T1000 (cell line): ENCODE measurements around the gene BNC1.
"Not testable (repeated sequence)": the region's sequence is repeated elsewhere in the genome, so short reads cannot be mapped to it uniquely, and the experiment has no call there.

Experiments
- DNase-seq: peaks from one replicate; lab custom pipeline; 2025; ENCODE audit warnings: mixed read lengths; lab: John Stamatoyannopoulos, UW

Gene BNC1

GRCh38 chr15:83295417-83295816, 11.0 kb upstream of the BNC1 start:
- no peak for DNase-seq

DNA sequence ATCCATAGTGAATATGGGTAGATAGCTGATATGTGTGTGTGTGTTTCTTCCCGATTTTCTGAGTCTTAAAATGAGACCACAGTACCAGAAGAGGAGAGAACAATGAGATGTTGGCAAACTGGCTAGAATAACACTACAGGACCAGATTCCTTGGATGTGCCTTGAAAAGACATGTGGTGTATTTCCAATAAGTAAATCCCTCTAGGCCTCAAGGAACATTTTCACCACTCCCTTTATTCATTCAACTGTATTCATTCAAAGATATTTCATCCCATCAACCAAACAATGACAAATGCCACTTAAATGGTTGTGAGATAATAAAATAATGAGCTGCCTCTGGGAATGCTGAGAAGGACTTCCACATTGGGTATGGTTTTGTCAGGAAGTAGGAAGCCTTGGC, 8.7 kb upstream of the BNC1 start:
- no peak for DNase-seq

DNA sequence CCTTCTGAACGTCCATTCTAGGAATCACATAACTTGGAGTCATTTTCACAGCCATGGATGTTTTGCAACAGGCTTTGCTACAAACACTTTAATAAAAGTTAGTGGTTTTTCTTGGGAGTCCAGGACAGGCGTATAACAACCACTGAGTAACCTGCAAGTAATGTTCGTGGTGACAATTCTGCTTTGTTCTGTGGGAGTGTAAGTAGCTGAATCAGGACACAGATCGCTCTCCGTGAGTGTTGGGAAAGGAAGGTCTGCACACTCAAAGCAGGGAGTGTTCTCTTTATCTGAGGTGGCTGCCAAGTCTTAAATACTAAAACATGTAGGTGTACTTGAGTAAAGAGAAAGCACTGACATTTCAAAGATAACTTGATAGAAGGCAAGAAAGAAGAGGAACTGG, 7.9 kb upstream of the BNC1 start:
- DNase-seq, result no peak

GRCh38 chr15:83290236-83290635, 5.8 kb upstream of the BNC1 start:
- no peak for DNase-seq

- DNase-seq, result no peak
Observed at GRCh38 chr15:83289160-83289559, 4.7 kb upstream of the BNC1 start.

- no peak for DNase-seq
Observed at GRCh38 chr15:83288381-83288801, 3.9 kb upstream of the BNC1 start.

DNA sequence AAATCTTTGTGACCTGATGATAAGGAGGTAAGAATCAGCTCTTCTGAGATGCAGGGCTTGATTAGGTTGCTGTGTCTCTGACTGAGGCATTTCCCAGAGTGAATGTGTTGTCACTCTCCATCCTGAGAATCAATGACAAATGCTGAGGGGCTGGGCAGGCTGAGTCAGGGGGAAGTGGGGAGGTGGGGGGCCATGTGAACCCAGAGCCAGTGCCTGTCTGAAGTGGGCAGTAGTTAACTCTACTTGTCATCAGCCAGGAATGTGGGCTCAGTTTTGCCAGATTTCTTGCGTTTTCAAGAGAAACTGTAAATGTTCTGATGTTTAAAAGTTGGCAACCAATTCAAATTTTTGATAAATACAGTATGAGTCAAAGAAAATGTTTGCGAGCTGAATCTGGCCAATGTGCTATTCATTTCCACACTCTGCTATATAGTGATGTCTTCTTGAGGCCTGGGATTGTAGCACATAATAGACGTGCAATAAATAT, 3.1 kb upstream of the BNC1 start:
- peak; percentile 62 for DNase-seq

GRCh38 chr15:83285979-83286553, 1.6 kb upstream of the BNC1 start:
- DNase-seq, result no peak

DNA sequence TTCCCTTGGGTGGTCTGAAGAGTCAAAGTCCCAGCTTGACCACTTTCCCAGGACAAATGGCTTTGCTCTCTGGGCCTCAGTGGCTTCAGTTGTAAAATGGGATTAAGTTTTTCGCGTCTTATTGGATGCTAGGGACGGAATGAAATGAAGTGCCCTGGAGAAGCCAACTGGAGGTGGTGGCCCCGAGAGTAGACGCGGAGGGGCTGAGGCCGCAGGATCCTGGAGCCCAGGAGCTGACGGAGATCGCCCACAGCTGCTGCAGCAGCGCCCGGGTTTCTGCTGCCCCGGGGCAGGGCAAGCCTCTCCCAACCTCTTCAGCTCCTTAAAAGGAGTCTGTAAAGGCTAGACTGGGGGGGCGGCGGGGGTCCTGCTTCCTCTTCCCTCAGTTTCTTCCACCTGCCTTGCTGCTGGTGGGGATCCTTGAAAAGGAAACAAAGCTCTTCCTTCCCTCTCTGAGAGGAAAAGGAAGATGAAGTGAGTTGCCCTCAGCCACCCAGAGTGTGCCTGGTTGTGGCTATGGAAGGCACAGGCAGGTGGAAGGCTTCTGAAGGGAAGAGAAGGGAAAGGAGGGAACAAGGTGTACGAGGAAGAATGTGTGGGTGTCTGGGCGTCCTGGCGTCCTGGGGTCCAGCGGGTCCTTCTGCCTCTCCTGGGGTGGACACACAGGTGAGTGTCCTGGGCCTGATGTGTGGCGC, 967 bp upstream of the BNC1 start:
- DNase-seq, result no peak

DNA sequence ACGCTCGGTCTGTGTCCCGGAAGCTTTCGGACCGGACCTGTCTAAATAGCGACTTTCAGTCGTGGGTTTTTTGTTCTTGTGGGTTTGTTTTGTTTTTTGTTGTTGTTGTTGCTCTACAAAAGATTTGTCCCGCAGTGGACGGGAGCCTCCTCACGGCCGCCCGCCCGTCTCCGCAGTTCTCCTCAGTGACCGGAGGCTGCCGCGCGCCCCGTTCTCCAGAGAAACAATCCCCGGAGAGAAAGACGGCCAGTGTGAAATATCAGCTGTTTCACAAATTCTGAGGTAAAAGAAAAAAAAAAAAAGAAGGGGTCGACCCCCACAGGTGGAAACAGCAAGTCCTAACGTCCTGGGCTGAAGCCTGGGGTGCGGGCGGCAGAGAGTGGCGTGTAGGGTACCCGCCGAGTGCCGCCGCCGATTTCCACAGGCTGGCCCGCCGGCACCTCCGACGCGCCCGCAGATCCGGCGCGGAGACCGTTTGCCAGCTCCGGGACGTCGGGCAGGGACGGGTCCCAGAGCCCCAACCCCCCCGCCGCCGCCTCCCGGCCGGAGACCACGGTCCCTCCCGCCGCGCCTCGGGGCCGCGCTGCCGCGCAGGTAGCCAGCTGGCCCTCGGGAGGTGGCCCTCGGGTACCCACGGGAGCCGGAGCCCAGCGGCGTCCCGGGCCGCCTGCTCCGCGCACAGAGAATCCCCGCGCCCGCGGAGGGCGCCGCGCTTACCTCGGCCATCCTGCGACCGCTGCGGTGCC, 478 bp downstream of the BNC1 start:
- DNase-seq, result no peak

DNA sequence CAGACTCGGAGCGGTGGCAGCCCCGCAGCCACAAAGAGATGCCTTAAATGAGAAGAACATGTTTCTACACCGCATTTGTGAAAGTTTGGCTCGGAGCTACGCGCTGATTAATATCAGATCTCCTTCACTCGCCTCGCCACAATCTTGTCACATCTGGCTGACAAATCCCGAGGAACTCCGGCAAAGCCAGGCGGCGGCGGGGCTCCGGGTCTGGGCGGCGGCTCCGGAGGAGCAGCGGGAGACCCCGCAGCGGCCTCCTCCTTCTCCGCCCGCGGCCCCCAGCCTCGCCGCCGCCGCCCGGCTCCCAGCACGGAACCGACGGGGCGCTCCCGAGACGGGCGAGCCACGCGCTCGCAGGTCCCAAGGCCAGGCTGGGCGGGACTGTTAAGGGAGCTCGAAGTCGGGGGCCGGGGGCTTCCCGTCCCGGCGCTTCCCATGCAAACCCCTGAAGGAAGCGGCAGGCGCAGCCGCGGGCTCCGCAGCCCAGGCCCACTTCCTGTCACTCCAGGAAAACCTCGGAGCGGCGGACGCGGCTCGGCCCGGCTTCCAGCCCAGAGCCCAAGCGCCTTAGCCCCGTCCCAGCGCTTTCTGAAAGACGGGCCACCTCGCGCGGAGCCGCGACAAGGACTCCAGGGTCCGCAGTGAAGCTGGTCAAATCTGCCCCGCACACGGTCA, 1.2 kb downstream of the BNC1 start:
- DNase-seq, result no peak

GRCh38 chr15:83282776-83283137, 1.7 kb downstream of the BNC1 start:
- DNase-seq, result no peak

DNA sequence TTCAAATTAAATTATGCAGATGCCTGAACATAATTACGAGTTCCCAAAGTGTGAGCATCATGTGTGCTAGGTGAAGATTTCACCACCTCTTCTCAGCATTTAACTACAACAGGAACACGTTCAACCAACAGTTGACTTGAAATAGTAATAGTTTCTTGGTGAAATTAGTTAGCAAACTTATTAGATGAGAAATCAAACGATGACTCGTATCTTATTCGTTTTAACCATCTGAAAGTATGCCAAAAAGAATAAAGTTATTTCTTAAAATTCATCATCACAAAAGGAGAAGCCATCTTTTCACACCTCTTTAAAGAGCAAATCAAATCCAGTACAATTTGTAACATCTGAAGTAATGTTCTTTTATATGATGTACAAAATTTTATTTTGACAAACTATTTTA, 2.3 kb downstream of the BNC1 start:
- DNase-seq, result no peak

DNA sequence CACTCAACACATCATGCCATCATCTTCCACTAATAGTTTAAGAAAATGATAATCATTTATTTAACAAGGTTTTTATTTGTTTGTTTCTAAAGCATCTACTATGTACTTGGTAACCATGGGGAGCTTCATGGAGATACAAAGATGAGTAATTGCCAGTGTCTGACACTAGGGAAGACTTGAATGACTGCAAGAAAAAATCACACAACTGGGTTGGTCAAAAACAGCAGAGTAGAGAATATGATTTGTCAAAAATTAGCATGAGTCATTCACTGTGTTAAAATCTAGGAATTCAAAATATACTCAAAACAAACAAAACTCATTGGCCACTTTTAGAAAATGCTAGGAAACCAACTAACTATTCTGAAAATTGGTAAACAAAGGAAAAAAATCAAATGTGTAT, 6.3 kb downstream of the BNC1 start:
- DNase-seq, result no peak

- DNase-seq, result no peak
Observed at GRCh38 chr15:83276661-83277060, 7.8 kb downstream of the BNC1 start.

GRCh38 chr15:83275412-83275811, 9.1 kb downstream of the BNC1 start:
- no peak for DNase-seq

GRCh38 chr15:83270176-83270575, 14.3 kb downstream of the BNC1 start:
- DNase-seq, result no peak

GRCh38 chr15:83268147-83268546, 16.3 kb downstream of the BNC1 start:
- DNase-seq, result no peak

DNA sequence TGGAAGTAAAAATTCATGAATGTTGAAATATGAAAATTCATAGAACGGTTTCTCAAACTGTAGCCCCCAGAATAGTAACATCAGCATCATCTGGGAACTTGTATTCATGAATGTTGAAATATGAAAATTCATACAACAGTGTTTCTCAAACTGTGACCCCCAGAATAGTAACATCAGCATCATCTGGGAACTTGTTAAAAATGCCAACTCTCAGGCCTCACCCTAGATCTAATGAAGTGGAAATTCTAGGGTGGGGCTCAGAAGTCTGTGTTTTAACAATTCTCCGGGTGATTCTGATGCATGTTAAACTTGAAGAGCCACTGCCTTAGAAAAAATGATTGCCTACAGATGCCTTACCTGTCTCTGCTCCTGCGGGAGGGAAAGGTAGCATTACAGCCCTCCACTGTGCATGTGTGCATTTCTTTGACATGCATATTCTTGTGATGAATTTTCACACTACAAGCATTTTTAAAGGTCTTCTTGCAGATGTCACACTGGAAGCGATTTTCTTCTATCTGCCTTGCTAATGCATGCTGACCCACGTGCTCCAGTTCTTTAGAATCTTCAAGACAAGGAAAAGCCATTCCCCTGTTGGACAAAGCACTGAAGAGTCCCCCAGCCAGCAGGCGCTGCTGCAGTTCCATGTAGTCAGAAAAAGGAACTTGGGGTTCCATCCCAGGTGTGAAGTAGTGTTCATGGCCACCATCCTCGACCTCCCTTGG, 21.7 kb downstream of the BNC1 start:
- no peak for DNase-seq

DNA sequence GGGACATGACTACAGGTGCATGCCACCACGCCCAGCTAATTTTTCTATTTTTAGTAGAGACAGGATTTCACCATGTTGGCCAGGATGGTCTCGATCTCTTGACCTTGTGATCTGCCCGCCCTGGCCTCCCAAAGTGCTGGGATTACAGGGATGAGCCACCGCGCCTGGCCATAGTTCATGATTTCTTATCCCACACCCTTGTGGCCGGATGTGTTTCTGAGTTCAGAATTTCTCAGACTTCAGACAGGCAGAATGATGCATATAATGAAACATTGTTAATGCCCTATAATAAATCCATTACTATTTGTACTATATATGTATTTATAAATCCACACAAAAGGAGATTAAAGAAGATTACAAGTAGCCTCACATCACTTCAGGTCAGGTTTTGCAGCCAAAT, 22.3 kb downstream of the BNC1 start:
- not testable (repeated sequence) for DNase-seq

DNA sequence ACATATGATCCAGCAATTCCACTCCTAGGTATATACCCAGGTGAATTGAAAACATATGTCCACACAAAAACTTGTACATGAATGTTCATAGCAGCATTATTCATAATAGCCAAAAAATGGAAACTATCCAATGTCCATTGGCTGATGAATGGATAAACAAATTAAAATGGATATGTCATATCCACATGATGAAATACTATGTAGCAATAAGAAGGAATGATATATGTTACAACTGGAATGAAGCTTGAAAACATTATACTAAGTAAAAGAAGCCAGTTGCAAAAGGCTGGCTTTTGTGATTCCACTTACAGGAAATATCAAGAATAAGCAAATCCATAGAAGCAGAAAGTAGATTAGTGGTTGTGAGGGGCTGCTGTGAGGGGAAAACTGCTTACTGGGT, 33.7 kb downstream of the BNC1 start:
- DNase-seq, result no peak

DNA sequence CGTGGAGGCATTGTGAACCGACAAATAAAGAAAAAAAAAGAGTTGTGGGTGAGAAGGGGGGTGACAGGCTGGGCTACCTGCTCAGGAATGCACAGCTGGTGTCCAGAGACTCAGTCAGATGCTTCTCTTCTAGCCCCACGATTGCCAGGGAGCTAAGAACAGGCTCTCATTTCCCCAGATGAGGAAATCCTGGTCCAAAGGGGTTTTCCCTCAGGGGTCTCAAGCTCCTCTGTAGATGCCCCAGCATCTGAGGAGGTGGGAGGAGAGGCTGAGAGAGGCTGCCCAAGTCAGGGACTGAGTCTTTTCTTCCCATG, 35.5 kb downstream of the BNC1 start:
- DNase-seq, result no peak
